ENCODE measurements around the gene CAPZB.

The CAPZB gene

GRCh38 chr1:19468397-19468956 lies 16.9 kb downstream of the CAPZB start:
- DNase-seq (ENCODE audit: low read depth in 2 of 2) = peak in 1 of 2 donors; percentile 56

- DNase-seq (ENCODE audit: low read depth in 2 of 2) = no peak
Observed at GRCh38 chr1:19467199-19468187, 17.8 kb downstream of the CAPZB start.

- DNase-seq (ENCODE audit: low read depth in 2 of 2) = no peak
Observed at GRCh38 chr1:19466112-19466561, 19.2 kb downstream of the CAPZB start.

GRCh38 chr1:19465650-19466049 lies 19.7 kb downstream of the CAPZB start:
- no peak for DNase-seq (ENCODE audit: low read depth in 2 of 2)

- DNase-seq (ENCODE audit: low read depth in 2 of 2) = no peak
Observed at GRCh38 chr1:19465123-19465522, 20.2 kb downstream of the CAPZB start.

- no peak for DNase-seq (ENCODE audit: low read depth in 2 of 2)
Observed at GRCh38 chr1:19464696-19465095, 20.6 kb downstream of the CAPZB start.

GRCh38 chr1:19463504-19463803 lies 21.9 kb downstream of the CAPZB start:
- no peak for DNase-seq (ENCODE audit: low read depth in 2 of 2)

GRCh38 chr1:19462781-19463503 lies 22.4 kb downstream of the CAPZB start:
- no peak for DNase-seq (ENCODE audit: low read depth in 2 of 2)

- no peak for DNase-seq (ENCODE audit: low read depth in 2 of 2)
Observed at GRCh38 chr1:19461220-19461554, 24.2 kb downstream of the CAPZB start.

GRCh38 chr1:19460535-19461219 lies 24.7 kb downstream of the CAPZB start:
- no peak for DNase-seq (ENCODE audit: low read depth in 2 of 2)

- no peak for DNase-seq (ENCODE audit: low read depth in 2 of 2)
Observed at GRCh38 chr1:19458815-19459417, 26.4 kb downstream of the CAPZB start.

- DNase-seq (ENCODE audit: low read depth in 2 of 2) = no peak
Observed at GRCh38 chr1:19457607-19458006, 27.7 kb downstream of the CAPZB start.

GRCh38 chr1:19456968-19457441 lies 28.3 kb downstream of the CAPZB start:
- DNase-seq (ENCODE audit: low read depth in 2 of 2) = no peak

GRCh38 chr1:19455353-19455752 lies 30.0 kb downstream of the CAPZB start:
- DNase-seq (ENCODE audit: low read depth in 2 of 2) = no peak

GRCh38 chr1:19454265-19455146 lies 30.8 kb downstream of the CAPZB start:
- DNase-seq (ENCODE audit: low read depth in 2 of 2) = no peak

- no peak for DNase-seq (ENCODE audit: low read depth in 2 of 2)
Observed at GRCh38 chr1:19453741-19454201, 31.6 kb downstream of the CAPZB start.

GRCh38 chr1:19452221-19452663 lies 33.1 kb downstream of the CAPZB start:
- DNase-seq (ENCODE audit: low read depth in 2 of 2) = no peak

GRCh38 chr1:19450811-19451515 lies 34.4 kb downstream of the CAPZB start:
- DNase-seq (ENCODE audit: low read depth in 2 of 2) = no peak

GRCh38 chr1:19449454-19450228 lies 35.7 kb downstream of the CAPZB start:
- DNase-seq (ENCODE audit: low read depth in 2 of 2) = no peak

All from stimulated activated CD8-positive, alpha-beta memory T cell treated with anti-CD3 and anti-CD28 coated beads, Interleukin-2, amount 100 ng/mL, for 48 hours (primary cell).